K562 (cell line): ENCODE measurements around the gene TOR1AIP2. TPM values are rescaled to one million over a fixed set of nuclear protein-coding genes. Genes with fewer than 3 reads are reported as not detected.
A peak's percentile ranks its signal among the peaks of the same experiment; 100 is the strongest.

Experiments
- CEBPG ChIP-seq, 3 experiments: fragments of 200-800 bp in 1 of 3; sonication (Bioruptor generic) in 1 of 3; sonication (generic) in 1 of 3; formaldehyde crosslinking in 1 of 3; IDR thresholded peaks in 2 of 3; conservative IDR thresholded peaks in 1 of 3; 2 replicates each; pipeline versions ENCODE4 v1.6.1 to v1.8.0; 2016 to 2022; ENCODE audit warnings: missing compliant biosample characterization in 2 of 3, missing genetic modification characterization in 2 of 3, mild to moderate bottlenecking in 1 of 3, missing genetic modification reagents in 1 of 3
- CREB1 ChIP-seq, 2 experiments: sonication (generic) in 1 of 2; formaldehyde crosslinking in 1 of 2; IDR thresholded peaks; 2 replicates each; pipeline versions ENCODE4 v1.6.1 to v1.8.0; 2012 to 2022; ENCODE audit warnings: inconsistent platforms in 1 of 2, mild to moderate bottlenecking in 1 of 2, missing genetic modification reagents in 1 of 2, moderate library complexity in 1 of 2
- GABPA ChIP-seq: fragments of 200-800 bp; sonication (Bioruptor generic); conservative IDR thresholded peaks from 2 replicates; pipeline ENCODE4 v1.6.1; 2016; ENCODE audit warnings: low read depth, missing genetic modification characterization, missing compliant biosample characterization
- HNRNPK ChIP-seq: fragments of 200-400 bp; formaldehyde crosslinking; IDR thresholded peaks from one replicate; pipeline ENCODE4 v1.6.1; 2018; ENCODE audit warnings: mild to moderate bottlenecking, low read depth, low read length; ENCODE audit not compliant: poor library complexity, severe bottlenecking
- KDM1A ChIP-seq, 2 experiments: fragments of 450-650 bp; IDR thresholded peaks; 2 replicates each; pipeline ENCODE4 v1.6.1; 2016; ENCODE audit warnings: mild to moderate bottlenecking in 2 of 2
- MAFG ChIP-seq: fragments of 450-650 bp; conservative IDR thresholded peaks from 2 replicates; pipeline ENCODE4 v1.6.1; 2016; ENCODE audit warnings: missing genetic modification characterization, missing compliant biosample characterization
- MAFK ChIP-seq: IDR thresholded peaks from 2 replicates; pipeline ENCODE4 v1.6.1; 2011; ENCODE audit warnings: low read length, improper control_type of control experiment
- NCOR1 ChIP-seq: fragments of 450-650 bp; IDR thresholded peaks from 2 replicates; pipeline ENCODE4 v1.6.1; 2016; ENCODE audit warnings: mild to moderate bottlenecking, moderate library complexity
- SOX6 ChIP-seq: fragments of 450-650 bp; IDR thresholded peaks from 2 replicates; pipeline ENCODE4 v1.6.1; 2014; ENCODE audit warnings: mild to moderate bottlenecking
- TEAD1 ChIP-seq, 2 experiments: fragments of 450-650 bp in 1 of 2; sonication (generic) in 1 of 2; formaldehyde crosslinking; IDR thresholded peaks; 2 replicates each; pipeline versions ENCODE4 v1.4.0 to v1.8.0; 2020 to 2022; ENCODE audit warnings: mild to moderate bottlenecking in 2 of 2, missing genetic modification reagents in 1 of 2
- ZNF12 ChIP-seq: sonication (generic); formaldehyde crosslinking; IDR thresholded peaks from 2 replicates; pipeline ENCODE4 v1.4.0; 2020; ENCODE audit warnings: mild to moderate bottlenecking, missing genetic modification reagents
- ZNF133 ChIP-seq: fragments of 250-450 bp; sonication (Bioruptor Pico); IDR thresholded peaks from 2 replicates; pipeline ENCODE4 v1.4.0; 2020; ENCODE audit warnings: mild to moderate bottlenecking
- ZNF175 ChIP-seq: fragments of 200-800 bp; sonication (Bioruptor generic); IDR thresholded peaks from 2 replicates; pipeline ENCODE4 v1.6.1; 2016; ENCODE audit warnings: low read depth, mild to moderate bottlenecking, missing genetic modification characterization, missing compliant biosample characterization
- ZNF395 ChIP-seq: fragments of 200-800 bp; sonication (Bioruptor generic); IDR thresholded peaks from 2 replicates; pipeline ENCODE4 v1.6.1; 2017; ENCODE audit warnings: missing genetic modification characterization, missing compliant biosample characterization
- polyA plus RNA-seq, 8 experiments: library from polyadenylated mRNA; depleted of rRNA in 4 of 8; stranded (reverse) in 5 of 8; unstranded in 3 of 8; fragments of >200 nt; fragmentation: Nextera tagmentation in 2 of 8; fragmentation: Illumina TruSeq in 1 of 8; extraction: Ambion mirVana in 2 of 8; extraction: Trizol in 1 of 8; gene quantifications; 2 replicates each; pipeline versions ENCODE4 v1.2.1 to v1.2.3, GENCODE V29; 2011 to 2014; ENCODE audit warnings: inconsistent platforms in 1 of 8, missing spikeins in 1 of 8
- total RNA-seq, 7 experiments: library from RNA; depleted of rRNA in 6 of 7; stranded (reverse); fragments of >200 nt in 6 of 7; fragmentation: Illumina TruSeq in 2 of 7; extraction: Trizol in 2 of 7; gene quantifications; 2 replicates each; pipeline versions ENCODE4 v1.2.1 to v1.2.3, GENCODE V29; 2011 to 2021; ENCODE audit warnings: low replicate concordance in 1 of 7
- TF ChIP-seq, protein P1 (sequence below): sonication (generic); formaldehyde crosslinking; IDR thresholded peaks from 2 replicates; pipeline ENCODE4 v1.8.1; 2023; ENCODE audit warnings: mild to moderate bottlenecking, missing genetic modification reagents
- TF ChIP-seq, protein P2 (sequence below): fragments of 450-650 bp; IDR thresholded peaks from 2 replicates; pipeline ENCODE4 v1.6.1; 2016; ENCODE audit warnings: low read depth, mild to moderate bottlenecking, moderate library complexity
- TF ChIP-seq, protein P3 (sequence below): fragments of 250-450 bp; sonication (Bioruptor Pico); IDR thresholded peaks from 2 replicates; pipeline ENCODE4 v1.6.1; 2021; ENCODE audit warnings: mild to moderate bottlenecking
- TF ChIP-seq, protein P4 (sequence below): sonication (generic); formaldehyde crosslinking; IDR thresholded peaks from 2 replicates; pipeline ENCODE4 v1.8.0; 2022; ENCODE audit warnings: missing genetic modification reagents, mild to moderate bottlenecking, borderline replicate concordance
- TF ChIP-seq, protein P5 (sequence below): sonication (generic); formaldehyde crosslinking; IDR thresholded peaks from 2 replicates; pipeline ENCODE4 v1.5.0; 2020; ENCODE audit warnings: missing genetic modification reagents

Gene TOR1AIP2
- total and polyA plus RNA-seq, 9 of the 15 experiments (the other 6 are each of a cell fraction or from before 2014, with no cell fraction given), result 16.7 to 122 (median 41.4) TPM

GRCh38 chr1:179807691-179808485, 69.7 kb downstream of the TOR1AIP2 start (continued):
- TF ChIP-seq, protein P1, sequence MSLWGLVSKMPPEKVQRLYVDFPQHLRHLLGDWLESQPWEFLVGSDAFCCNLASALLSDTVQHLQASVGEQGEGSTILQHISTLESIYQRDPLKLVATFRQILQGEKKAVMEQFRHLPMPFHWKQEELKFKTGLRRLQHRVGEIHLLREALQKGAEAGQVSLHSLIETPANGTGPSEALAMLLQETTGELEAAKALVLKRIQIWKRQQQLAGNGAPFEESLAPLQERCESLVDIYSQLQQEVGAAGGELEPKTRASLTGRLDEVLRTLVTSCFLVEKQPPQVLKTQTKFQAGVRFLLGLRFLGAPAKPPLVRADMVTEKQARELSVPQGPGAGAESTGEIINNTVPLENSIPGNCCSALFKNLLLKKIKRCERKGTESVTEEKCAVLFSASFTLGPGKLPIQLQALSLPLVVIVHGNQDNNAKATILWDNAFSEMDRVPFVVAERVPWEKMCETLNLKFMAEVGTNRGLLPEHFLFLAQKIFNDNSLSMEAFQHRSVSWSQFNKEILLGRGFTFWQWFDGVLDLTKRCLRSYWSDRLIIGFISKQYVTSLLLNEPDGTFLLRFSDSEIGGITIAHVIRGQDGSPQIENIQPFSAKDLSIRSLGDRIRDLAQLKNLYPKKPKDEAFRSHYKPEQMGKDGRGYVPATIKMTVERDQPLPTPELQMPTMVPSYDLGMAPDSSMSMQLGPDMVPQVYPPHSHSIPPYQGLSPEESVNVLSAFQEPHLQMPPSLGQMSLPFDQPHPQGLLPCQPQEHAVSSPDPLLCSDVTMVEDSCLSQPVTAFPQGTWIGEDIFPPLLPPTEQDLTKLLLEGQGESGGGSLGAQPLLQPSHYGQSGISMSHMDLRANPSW, result no peak
- TF ChIP-seq SOX6 (0 out of 2 replicates have a peak, but pooled peaks have one; percentile 13), KDM1A (IDR thresholded peaks at IDR 0.05) (peak; percentile 94), MAFK (peak; percentile 19; the same call in 1 of the 2 replicates), ZNF133 (no peak), NCOR1 (no peak), CEBPG (CRISPR knock-in tag; IDR thresholded peaks at IDR 0.05) (no peak), CEBPG (tag; conservative IDR thresholded peaks at IDR 0.05 in 1 of 2, IDR thresholded peaks at IDR 0.05 in 1 of 2) (0 out of 4 replicates have a peak, but pooled peaks of 1 of the 2 experiments have one; percentile 29), ZNF12 (CRISPR knock-in tag) (no peak), TEAD1 (CRISPR knock-in tag; IDR thresholded peaks at IDR 0.05) (peak in 1 of 2 experiments; percentile 90; a peak in 2 of 4 replicates), MAFG (tag) (peak; percentile 73; the same call in 1 of the 2 replicates), GABPA (tag) (no peak), ZNF395 (CRISPR knock-in tag) (no peak), HNRNPK (no peak), ZNF175 (no peak), CREB1 (IDR thresholded peaks at IDR 0.05) (0 out of 2 replicates have a peak, but pooled peaks have one; percentile 15), CREB1 (CRISPR knock-in tag; IDR thresholded peaks at IDR 0.05) (no peak)
- TF ChIP-seq, protein P2, sequence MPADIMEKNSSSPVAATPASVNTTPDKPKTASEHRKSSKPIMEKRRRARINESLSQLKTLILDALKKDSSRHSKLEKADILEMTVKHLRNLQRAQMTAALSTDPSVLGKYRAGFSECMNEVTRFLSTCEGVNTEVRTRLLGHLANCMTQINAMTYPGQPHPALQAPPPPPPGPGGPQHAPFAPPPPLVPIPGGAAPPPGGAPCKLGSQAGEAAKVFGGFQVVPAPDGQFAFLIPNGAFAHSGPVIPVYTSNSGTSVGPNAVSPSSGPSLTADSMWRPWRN, result peak; percentile 66; the same call in 1 of the 2 replicates
- TF ChIP-seq, protein P3, sequence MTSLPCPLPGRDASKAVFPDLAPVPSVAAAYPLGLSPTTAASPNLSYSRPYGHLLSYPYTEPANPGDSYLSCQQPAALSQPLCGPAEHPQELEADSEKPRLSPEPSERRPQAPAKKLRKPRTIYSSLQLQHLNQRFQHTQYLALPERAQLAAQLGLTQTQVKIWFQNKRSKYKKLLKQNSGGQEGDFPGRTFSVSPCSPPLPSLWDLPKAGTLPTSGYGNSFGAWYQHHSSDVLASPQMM (CRISPR knock-in tag), result no peak
- TF ChIP-seq, protein P4, sequence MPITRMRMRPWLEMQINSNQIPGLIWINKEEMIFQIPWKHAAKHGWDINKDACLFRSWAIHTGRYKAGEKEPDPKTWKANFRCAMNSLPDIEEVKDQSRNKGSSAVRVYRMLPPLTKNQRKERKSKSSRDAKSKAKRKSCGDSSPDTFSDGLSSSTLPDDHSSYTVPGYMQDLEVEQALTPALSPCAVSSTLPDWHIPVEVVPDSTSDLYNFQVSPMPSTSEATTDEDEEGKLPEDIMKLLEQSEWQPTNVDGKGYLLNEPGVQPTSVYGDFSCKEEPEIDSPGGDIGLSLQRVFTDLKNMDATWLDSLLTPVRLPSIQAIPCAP (CRISPR knock-in tag), result no peak
- TF ChIP-seq, protein P5, sequence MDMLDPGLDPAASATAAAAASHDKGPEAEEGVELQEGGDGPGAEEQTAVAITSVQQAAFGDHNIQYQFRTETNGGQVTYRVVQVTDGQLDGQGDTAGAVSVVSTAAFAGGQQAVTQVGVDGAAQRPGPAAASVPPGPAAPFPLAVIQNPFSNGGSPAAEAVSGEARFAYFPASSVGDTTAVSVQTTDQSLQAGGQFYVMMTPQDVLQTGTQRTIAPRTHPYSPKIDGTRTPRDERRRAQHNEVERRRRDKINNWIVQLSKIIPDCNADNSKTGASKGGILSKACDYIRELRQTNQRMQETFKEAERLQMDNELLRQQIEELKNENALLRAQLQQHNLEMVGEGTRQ (CRISPR knock-in tag), result no peak
